NB4 (cell line): Measurements from ENCODE around the gene DNAH1.

ENCODE experiments used
- POLR2A ChIP-seq: IDR thresholded peaks from 2 replicates; pipeline ENCODE4 v1.6.1; 2011; ENCODE audit warnings: mild to moderate bottlenecking; ENCODE audit not compliant: insufficient read length; ENCODE audit errors: extremely low read depth
- TF ChIP-seq, protein P1 (sequence below): IDR thresholded peaks from one replicate; pipeline ENCODE4 v1.5.1; 2012; ENCODE audit warnings: low read depth, low read length
- TF ChIP-seq, protein P2 (sequence below): IDR thresholded peaks from 2 replicates; pipeline ENCODE4 v1.6.1; 2011; ENCODE audit warnings: low read depth, low read length

DNA sequence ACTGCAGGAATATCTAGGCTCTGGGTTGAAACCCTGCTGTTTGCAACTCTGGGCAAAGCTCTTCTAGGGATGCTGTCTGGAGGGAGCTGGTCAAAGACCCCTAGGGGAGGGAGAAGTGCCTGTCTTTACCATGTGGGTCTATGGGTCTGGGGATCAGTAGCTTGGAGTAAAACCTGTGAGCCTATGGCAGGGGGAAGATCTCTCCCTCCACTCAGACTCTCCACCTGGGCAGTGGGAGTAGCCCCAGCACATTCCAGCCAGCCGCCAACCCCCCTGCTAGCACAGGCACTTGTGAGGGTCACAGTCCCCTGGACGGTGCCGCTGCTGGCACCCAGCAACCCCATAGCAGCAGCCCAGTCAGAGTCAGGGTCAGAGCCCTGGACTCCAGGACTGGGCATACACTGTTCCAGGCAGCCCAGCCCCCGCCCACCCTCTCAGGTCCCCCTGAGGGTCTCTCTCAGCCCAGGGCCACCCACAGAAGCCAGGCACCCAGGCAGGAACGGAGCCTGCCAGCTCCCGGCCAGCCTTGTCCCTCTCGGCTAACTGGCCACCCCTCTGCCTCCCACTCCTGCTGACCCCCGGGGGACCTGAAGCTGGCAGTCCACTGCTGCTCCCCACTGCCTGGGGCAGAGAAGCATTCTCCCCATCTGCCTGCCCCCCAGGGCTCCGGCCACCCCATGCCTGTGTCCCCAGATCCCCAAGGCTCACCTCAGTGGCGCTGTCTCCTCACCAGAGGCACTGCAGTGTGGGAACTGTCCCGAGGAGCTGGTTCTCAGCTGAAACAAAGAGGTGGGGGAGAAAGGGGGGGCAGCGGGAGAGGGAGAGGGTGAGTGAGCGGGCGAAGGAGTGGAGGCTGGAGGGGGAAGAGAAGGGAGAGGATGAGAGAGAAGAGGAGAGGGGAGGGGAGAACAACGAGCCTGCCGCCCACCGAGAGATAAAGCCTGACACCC is 17.7 kb upstream of the DNAH1 start:
- TF ChIP-seq POLR2A, result no peak
- TF ChIP-seq, protein P1, sequence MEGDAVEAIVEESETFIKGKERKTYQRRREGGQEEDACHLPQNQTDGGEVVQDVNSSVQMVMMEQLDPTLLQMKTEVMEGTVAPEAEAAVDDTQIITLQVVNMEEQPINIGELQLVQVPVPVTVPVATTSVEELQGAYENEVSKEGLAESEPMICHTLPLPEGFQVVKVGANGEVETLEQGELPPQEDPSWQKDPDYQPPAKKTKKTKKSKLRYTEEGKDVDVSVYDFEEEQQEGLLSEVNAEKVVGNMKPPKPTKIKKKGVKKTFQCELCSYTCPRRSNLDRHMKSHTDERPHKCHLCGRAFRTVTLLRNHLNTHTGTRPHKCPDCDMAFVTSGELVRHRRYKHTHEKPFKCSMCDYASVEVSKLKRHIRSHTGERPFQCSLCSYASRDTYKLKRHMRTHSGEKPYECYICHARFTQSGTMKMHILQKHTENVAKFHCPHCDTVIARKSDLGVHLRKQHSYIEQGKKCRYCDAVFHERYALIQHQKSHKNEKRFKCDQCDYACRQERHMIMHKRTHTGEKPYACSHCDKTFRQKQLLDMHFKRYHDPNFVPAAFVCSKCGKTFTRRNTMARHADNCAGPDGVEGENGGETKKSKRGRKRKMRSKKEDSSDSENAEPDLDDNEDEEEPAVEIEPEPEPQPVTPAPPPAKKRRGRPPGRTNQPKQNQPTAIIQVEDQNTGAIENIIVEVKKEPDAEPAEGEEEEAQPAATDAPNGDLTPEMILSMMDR, result no peak
- TF ChIP-seq, protein P2, sequence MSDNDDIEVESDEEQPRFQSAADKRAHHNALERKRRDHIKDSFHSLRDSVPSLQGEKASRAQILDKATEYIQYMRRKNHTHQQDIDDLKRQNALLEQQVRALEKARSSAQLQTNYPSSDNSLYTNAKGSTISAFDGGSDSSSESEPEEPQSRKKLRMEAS, result no peak
